ENCODE data around the gene CCR1.
"Not testable (repeated sequence)": the region's sequence is repeated elsewhere in the genome, so short reads cannot be mapped to it uniquely, and the experiment has no call there.

The CCR1 gene

GRCh38 chr3:46163556-46164041 lies 44.5 kb downstream of the CCR1 start:
- no peak for DNase-seq

- DNase-seq, result no peak
Observed at GRCh38 chr3:46162975-46163555, 45.0 kb downstream of the CCR1 start.

GRCh38 chr3:46157685-46158084 lies 50.4 kb downstream of the CCR1 start:
- not testable (repeated sequence) for DNase-seq

- no peak for DNase-seq
Observed at GRCh38 chr3:46154311-46154710, 53.8 kb downstream of the CCR1 start.
